HUES6 (cell line): ENCODE data around the gene DHX16.

Experiments used
- H3K27ac ChIP-seq: 2 replicates; pipeline ENCODE4 v1.7.0; 2013; ENCODE audit warnings: low read depth, mild to moderate bottlenecking, low read length, inconsistent platforms
- H3K27me3 ChIP-seq: 2 replicates; pipeline ENCODE4 v1.6.1; 2013; ENCODE audit warnings: low read length; ENCODE audit not compliant: control insufficient read depth, insufficient read depth
- H3K36me3 ChIP-seq: 2 replicates; pipeline ENCODE4 v1.6.1; 2013; ENCODE audit warnings: low read length; ENCODE audit not compliant: control insufficient read depth, insufficient read depth
- H3K4me1 ChIP-seq: 2 replicates; pipeline ENCODE4 v1.6.1; 2013; ENCODE audit warnings: low read length; ENCODE audit not compliant: control insufficient read depth, insufficient read depth
- H3K4me3 ChIP-seq: 2 replicates; pipeline ENCODE4 v1.5.1; 2013; ENCODE audit warnings: low read depth, low read length
- H3K9ac ChIP-seq: one replicate; pipeline ENCODE4 v1.6.1; 2013; ENCODE audit warnings: mild to moderate bottlenecking, low read length
- H3K9me3 ChIP-seq: 2 replicates; pipeline ENCODE4 v1.6.1; 2013; ENCODE audit warnings: low read depth, low read length; ENCODE audit not compliant: control insufficient read depth, insufficient read depth

DHX16 gene

DNA sequence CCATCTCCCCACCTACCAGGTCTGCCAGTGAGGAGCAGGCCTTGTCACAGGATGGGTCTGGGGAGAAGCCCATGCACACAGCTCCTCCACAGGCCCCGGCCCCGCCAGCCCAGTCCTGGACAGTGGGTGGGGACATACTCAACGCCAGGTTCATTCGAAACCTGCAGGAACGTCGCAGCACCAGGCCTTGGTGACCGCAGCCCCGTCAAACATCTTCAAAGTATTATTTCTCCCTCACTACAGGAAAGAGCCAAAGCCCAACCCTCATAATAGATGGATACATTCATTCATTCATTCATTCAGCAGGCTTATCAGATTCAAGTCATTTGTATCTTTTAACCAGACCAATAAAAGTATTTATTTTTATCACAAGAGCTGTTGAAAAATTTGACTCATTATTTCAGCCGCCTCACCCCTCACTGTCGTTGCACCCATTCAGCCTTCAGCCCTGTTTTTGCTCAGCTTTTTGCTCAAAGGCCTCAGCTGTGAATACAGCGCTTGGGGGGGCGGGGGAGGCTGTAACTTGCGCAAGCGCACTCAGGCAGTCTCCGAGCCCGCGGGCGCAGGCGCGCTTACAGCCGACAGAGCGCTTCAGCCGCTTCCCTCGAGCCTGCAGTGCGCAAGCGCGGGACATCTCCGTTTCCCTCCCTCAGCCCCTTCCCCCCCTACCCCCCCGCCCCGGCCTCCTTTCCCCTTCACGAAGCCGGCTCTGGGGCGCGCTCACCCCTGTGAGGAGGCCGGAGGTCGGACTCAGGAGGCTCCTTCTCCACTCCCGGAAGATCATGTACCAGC, 26.2 kb downstream of the DHX16 start, which contains the start of gene C6orf136:
C6orf136 (plus strand) TSS at position 684 of the 792 bp plus-strand sequence; CDS start at position 783, 99 bp downstream.
- H3K9me3 ChIP-seq = no peaks in the 10 kb centered on the region
- H3K27me3 ChIP-seq = no peaks in the 10 kb centered on the region
- H3K4me3 ChIP-seq = peak within 1 kb of the TSS; percentile 99
- peaks cover 57% of the 10 kb centered on the region for H3K36me3 ChIP-seq
- H3K4me1 ChIP-seq = peaks cover 12% of the 10 kb centered on the region
- H3K9ac ChIP-seq = peak within 1 kb of the TSS; percentile 96
- H3K27ac ChIP-seq = peak within 1 kb of the TSS; percentile 95

- Histone ChIP-seq H3K36me3 (peaks cover 56% of the 10 kb centered on the region), H3K9ac (no peak overlapping the region), H3K4me1 (peaks cover 12% of the 10 kb centered on the region), H3K27me3 (no peaks in the 10 kb centered on the region), H3K9me3 (no peaks in the 10 kb centered on the region), H3K27ac (no peak overlapping the region), H3K4me3 (peak overlapping the region; percentile 99)
These were observed 26.8 kb downstream of the DHX16 start for GRCh38 chr6:30645989-30646388.

DNA sequence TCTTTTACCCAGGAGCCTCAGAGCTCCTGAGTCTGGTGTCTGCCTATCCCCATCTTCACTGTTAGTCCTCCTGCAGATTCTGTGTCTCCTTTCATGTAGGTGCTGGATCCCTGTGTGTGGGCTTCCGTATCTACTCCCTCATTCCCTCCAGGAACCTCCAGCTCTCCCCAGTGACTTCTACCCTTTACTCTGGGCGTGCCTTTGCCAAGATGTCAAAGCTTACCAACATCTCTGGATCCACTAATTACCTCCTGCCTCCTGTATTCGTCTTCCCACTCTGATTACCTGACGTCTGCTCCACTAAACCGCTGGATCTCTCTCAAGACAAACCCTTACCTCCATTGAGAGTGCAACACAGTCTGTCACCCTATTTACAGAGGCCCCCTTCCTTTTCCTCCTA, 28.0 kb downstream of the DHX16 start:
- Histone ChIP-seq H3K4me3 (no peak overlapping the region), H3K4me1 (peaks cover 12% of the 10 kb centered on the region), H3K36me3 (peaks cover 62% of the 10 kb centered on the region), H3K9me3 (no peaks in the 10 kb centered on the region), H3K27me3 (no peaks in the 10 kb centered on the region), H3K9ac (no peak overlapping the region), H3K27ac (no peak overlapping the region)

DNA sequence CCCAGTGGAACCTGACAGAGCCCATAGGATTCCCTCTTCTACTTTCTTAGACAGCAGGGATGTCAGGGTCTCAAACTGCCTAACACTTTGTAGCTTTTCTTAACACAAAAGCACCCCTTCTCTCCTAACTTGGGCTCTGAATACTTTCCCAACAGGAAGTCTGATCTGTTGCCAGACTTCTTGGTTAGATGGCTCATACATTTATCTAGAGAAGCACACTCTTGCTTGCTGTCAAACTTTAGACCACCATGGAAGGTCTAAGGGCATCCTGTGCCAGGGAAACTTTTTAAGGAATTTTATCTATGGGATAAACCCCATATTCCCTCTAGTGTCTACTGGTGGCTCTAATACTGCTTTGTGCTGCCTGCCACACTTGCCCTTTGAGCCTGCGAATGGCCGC, 29.1 kb downstream of the DHX16 start:
- H3K27ac ChIP-seq = no peak overlapping the region
- H3K9me3 ChIP-seq = no peaks in the 10 kb centered on the region
- no peaks in the 10 kb centered on the region for H3K27me3 ChIP-seq
- peaks cover 12% of the 10 kb centered on the region for H3K4me1 ChIP-seq
- peaks cover 63% of the 10 kb centered on the region for H3K36me3 ChIP-seq
- H3K4me3 ChIP-seq = no peak overlapping the region
- H3K9ac ChIP-seq = no peak overlapping the region

- H3K9me3 ChIP-seq = no peaks in the 10 kb centered on the region
- H3K4me3 ChIP-seq = no peak overlapping the region
- H3K27me3 ChIP-seq = no peaks in the 10 kb centered on the region
- H3K9ac ChIP-seq = no peak overlapping the region
- peaks cover 68% of the 10 kb centered on the region for H3K36me3 ChIP-seq
- H3K4me1 ChIP-seq = peaks cover 2% of the 10 kb centered on the region
- H3K27ac ChIP-seq = no peak overlapping the region
These were observed 31.8 kb downstream of the DHX16 start for GRCh38 chr6:30641048-30641447.

DNA sequence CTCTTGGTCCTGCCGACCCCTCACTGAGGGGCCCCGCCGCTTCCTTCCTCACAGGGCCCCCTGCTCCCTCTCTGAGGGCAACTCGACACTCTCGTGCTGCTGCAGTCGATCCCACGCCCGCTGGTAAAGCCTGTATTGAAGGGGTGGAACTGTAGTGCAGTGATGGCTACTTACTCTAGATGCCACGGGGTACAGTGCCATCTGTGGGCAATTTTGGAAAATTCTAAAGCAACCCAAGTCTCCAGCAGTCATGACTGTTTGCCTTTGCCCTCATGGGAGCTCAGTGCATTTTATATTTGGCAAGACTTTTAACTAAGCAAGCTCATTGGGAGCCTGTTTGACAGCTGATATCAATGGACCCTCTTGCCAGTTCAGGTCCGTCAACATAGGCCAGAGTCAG, 32.3 kb downstream of the DHX16 start:
- Histone ChIP-seq H3K27ac (no peak overlapping the region), H3K36me3 (peaks cover 68% of the 10 kb centered on the region), H3K9me3 (no peaks in the 10 kb centered on the region), H3K9ac (no peak overlapping the region), H3K4me1 (no peaks in the 10 kb centered on the region), H3K4me3 (no peak overlapping the region), H3K27me3 (no peaks in the 10 kb centered on the region)

DNA sequence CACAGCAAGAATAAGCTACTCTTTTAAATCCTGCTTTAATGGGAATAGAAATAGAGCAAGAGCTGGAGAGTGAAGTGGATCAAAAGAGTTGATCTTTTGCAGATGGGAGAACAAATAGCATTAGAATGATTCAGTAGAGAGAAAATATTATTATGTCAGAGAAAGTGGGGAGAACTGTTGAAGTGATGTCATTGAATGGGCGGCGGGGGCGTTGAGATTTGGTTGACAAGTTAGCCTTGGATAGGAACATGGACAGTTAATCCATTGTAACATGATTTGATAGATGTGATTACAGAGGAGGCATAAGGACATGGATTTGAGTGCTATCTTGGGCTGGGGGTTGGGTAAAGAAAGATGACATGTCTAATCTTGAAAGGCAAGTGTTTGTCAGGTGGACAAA, 37.0 kb downstream of the DHX16 start:
- Histone ChIP-seq H3K9me3 (no peaks in the 10 kb centered on the region), H3K36me3 (peaks cover 56% of the 10 kb centered on the region), H3K4me3 (no peak overlapping the region), H3K4me1 (no peaks in the 10 kb centered on the region), H3K27me3 (no peaks in the 10 kb centered on the region), H3K9ac (no peak overlapping the region), H3K27ac (no peak overlapping the region)

GRCh38 chr6:30626484-30627366, 46.1 kb downstream of the DHX16 start, which contains the start of gene ATAT1:
Gene ATAT1 (plus strand): TSS chr6:30626874.
- H3K9me3 ChIP-seq = no peaks in the 10 kb centered on the region
- H3K36me3 ChIP-seq = peaks cover 79% of the 10 kb centered on the region
- 0 out of 2 replicates have a peak within 1 kb of the TSS, but pooled peaks have one; percentile 2 for H3K27ac ChIP-seq

GRCh38 chr6:30625511-30625910, 47.3 kb downstream of the DHX16 start:
- Histone ChIP-seq H3K27me3 (no peaks in the 10 kb centered on the region), H3K36me3 (peaks cover 73% of the 10 kb centered on the region), H3K9ac (no peak overlapping the region), H3K27ac (no peak overlapping the region), H3K4me1 (peaks cover 7% of the 10 kb centered on the region; the same call in 1 of the 2 replicates), H3K4me3 (no peak overlapping the region), H3K9me3 (no peaks in the 10 kb centered on the region)

More at GRCh38 chr6:30626484-30627366, 46.1 kb downstream of the DHX16 start, which contains the start of gene ATAT1:
- H3K4me3 ChIP-seq = peak within 1 kb of the TSS; percentile 91
- H3K9ac ChIP-seq = peak within 1 kb of the TSS; percentile 84
- no peaks in the 10 kb centered on the region for H3K27me3 ChIP-seq
- H3K4me1 ChIP-seq = peaks cover 7% of the 10 kb centered on the region; the same call in 1 of the 2 replicates

- Histone ChIP-seq H3K4me3 (no peak overlapping the region), H3K9me3 (no peaks in the 10 kb centered on the region), H3K27ac (no peak overlapping the region), H3K36me3 (peaks cover 49% of the 10 kb centered on the region), H3K9ac (no peak overlapping the region), H3K4me1 (peaks cover 5% of the 10 kb centered on the region; the same call in 1 of the 2 replicates), H3K27me3 (no peaks in the 10 kb centered on the region)
These were observed 53.2 kb downstream of the DHX16 start for GRCh38 chr6:30619561-30619960.
